SKM-1 (cell line): Measurements from ENCODE around the gene CPHXL2.

Source experiments
- DNase-seq: peaks from one replicate; lab custom pipeline; 2025; ENCODE audit not compliant: unreplicated experiment; lab: John Stamatoyannopoulos, UW

The CPHXL2 gene

DNA sequence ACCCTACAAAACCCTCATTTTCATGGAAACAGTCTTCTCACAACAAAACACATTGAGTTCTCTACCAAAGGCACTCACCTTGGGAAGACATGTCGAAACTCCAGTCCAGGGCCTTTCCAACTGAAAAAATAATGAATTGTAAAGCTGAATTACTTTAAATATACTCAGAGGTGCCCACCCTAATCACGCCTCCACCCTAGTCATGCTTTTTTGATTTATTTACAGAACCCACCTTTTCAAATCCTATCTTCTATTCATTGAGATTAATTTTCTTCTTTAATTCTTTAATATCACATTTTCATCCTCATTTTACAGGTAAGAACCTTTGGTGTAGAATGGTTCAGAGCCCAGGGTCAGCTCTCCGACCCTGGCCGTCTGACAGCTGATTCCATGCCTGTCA is at the start of gene CPHXL2:
CPHXL2 (minus strand) TSS at position 101 of the 400 bp plus-strand sequence; CDS start at position 91, 10 bp downstream.
- DNase-seq = no peak

DNA sequence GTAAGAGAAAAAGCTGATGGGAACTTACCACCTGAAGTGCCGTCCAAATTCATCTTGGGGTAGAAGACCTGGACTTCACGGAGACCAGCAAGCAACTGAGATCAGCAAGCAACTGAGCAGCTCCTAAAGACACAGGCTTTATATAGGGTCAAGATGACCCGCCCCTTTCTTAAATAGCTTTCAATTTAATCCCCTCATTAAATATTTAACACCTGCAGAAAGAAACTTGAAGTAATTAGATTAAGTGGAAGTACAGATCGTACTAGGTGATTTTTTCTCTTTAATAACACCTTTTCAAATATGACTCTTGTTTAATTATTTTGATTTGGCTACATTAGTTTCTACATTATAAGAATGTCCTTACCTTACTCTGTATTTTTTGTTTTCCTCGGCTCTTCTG is 49.6 kb upstream of the CPHXL2 start, which contains the start of gene CPHXL:
CPHXL (minus strand) TSS at position 101 of the 400 bp plus-strand sequence; CDS start at position 53, 48 bp downstream.
- no peak for DNase-seq

DNA sequence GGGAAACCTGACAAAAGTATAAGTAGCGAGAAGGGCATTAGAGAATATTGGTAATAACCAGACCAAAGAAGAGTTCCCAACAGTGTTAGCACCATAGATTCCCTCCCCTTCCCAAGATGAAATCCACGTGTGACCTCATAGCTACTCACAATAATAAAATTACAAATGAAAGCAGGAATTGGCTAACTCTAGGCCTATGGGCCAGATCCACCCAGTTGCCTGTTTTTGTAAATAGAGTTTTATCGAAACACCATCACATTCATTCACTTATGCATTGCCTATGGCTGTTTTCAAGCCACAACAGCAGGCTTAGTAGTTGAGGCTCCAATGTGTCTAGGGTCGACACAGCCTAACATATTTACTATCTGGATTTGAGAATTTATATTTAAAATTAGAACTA is 41.6 kb upstream of the CPHXL2 start:
- no peak for DNase-seq

DNA sequence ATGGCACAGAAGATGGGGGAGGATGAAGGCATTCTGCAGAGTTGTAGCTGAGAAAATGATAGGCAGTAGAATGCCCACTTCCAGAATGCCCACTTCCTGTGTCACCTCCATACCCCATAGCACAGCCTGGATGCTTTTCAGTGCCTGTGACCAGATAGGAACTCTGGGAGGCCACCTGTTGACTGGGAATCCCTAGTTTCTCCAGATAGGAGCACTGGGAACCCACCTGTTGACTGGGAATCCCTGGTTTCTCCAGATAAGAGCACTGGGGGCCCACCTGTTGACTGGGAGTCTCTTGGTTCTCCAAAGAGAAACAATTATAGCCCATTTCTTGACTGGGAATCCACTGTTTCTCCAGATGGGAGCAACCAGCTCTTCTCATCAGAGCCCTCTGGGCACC is 37.9 kb upstream of the CPHXL2 start:
- DNase-seq = no peak

DNA sequence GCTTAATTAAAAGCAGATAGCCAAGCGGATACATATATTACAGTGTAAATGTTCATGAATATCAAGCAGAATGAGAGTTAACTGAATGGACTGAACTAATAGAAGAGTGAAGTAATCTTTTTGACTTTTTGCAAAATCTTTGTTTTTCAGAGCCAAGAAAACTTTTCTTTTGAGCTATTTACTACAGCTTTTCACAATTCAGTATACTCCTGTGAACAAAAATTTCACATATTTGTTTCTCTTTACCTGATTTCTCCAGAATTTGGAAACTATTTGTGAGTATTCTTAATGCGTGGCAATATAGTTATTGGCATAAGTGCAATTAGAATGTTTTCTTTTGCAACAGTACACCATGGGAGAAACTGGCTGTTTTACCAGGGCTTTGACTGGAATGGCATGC is 33.5 kb upstream of the CPHXL2 start:
- no peak for DNase-seq

DNA sequence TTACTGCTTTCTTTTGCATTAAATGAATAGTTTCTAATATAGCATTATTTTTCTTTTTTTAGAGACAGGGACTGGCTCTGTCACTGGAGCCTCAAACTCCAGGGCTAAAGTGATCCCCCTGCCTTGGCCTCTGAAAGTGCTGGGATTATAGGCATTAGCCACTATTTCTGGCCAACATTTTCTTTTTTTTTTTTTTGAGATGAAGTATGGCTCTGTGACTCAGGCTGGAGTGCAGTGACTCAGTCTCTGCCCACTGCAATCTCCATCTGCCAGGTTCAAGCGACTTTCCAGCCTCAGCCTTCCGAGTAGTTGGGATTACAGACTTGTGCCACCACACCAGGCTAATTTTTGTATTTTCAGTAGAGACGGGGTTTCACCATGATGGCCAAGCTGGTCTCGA is 26.5 kb upstream of the CPHXL2 start:
- no peak for DNase-seq

DNA sequence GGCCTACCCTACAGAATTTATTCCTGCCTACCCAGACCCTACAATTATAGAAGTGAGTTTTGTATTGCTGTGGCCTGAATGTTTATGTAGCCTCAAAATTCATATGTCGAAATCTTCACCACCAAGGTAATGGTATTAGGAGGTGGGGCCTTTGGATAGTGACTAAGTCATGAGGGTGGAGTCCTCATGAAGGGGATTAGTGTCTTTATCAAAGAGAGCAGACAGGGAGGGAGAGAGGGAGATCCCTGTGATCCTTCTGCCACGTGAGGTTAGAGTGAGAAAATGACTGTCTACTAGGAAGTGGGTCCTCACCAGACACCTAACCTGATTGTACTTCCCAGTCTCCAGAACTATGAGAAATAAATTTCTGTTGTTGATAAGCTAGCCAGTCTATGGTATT is 25.4 kb upstream of the CPHXL2 start:
- no peak for DNase-seq

DNA sequence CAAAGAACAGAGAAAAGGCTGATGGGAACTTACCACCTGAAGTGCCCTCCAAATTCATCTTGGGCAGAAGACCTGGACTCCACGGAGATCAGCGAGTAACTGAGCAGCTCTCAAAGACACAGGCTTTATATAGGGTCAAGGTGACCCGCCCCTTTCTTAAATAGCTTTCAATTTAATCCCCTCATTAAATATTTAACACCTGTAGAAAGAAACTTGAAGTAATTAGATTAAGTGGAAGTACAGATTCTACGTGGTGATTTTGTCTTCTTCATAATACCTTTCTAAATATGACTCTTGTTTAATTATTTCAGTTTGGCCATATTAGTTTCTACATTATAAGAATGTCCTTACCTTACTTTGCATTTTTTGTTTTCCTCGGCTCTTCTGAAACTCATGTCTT is 24.6 kb upstream of the CPHXL2 start, which contains the start of gene DUXB:
DUXB (minus strand) TSS at position 101 of the 400 bp plus-strand sequence; CDS start at position 58, 43 bp downstream.
- DNase-seq = no peak

DNA sequence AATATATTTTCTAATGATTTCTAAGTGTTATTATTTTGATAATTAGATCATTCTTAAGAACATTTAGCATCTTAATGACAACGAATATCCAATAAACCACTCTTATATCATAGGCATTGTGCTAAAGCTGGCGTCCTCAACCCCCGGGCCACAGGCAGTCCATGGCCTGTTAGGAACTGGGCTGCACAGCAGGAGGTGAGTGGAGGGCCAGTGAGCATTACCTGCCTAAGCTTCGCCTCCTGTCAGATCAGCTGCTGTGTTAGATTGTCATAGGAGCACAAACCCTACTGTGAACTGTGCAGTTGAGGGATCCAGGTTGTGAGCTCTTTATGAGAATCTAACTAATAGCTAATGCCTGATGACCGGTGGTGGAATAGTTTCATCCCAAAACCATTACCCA is 20.8 kb upstream of the CPHXL2 start:
- no peak for DNase-seq

DNA sequence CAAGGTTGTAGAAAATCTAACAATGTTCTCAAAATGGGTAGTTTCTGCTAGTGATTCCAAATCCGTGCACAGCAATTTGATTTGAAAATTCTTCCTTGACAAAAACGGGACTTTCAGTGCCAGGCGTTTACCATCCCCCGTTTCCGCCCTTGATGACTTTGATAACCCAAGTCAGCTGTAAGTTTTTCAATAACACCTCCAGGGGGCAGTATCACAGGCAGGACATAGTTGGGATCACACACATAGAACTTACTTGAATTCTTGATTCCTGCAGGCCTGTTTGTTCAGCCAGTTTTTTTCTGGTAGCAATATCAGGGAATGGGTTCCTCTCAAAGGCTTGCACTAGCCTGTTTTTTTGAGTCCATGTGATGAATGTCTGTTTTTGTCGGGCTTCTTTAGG is 18.9 kb upstream of the CPHXL2 start:
- no peak for DNase-seq

DNA sequence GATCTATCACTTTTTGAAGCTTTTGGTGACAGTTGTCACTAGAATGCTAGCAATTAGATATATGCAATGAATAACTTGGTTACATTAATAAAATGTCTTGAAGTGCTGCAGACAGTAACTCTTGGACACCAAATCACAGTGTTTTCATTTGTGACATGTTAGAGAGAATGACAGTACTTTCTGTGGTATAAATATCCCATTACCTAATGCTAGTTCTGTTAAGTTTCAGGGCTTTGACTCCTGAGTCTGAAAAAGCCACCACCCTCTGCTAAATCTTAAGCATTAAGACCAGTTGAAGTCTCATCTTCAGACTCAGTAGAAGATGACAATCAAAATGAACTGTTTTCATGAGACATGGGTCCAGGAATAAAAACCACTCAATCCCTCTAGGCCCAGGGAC is 10.6 kb upstream of the CPHXL2 start:
- DNase-seq = no peak

DNA sequence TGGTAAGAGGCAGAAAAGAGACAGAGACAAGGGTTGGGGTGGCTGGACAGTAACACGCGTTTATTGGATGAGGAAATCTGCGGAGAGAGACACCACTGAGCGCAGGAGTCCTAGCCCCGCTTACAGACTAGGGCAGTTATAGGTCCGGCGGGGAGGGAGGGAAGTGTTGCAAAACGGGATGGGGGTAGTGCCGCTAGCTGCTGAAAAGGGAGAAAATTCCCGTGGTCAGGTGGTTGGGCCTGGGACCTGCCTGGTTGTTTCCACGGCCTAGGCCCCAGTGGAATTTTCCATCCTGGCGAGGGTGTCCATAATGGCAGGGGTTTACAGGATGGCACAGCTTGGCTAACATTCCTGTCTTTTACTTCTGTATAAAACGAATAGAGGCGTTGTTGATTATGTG is 5.5 kb upstream of the CPHXL2 start:
- no peak for DNase-seq

DNA sequence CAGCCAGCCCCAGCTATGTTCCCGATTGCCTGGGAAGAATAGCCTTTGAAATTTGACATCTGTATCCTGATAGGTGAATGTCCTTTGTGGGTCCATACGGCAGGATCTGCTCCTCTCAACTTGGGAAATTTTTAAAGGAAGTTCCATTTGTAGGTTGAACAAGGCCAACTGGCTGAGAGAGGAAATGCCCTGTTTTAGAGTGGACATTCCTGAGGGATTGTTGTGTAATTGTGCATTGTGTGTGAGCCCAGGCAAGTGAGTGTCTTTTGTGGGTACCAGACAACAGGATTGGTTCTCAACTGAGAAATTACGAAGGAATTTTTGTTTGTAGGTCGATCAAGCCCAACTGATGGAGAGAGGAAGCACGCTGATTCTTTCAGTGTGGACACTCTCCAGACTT is 2.6 kb upstream of the CPHXL2 start:
- DNase-seq = no peak

DNA sequence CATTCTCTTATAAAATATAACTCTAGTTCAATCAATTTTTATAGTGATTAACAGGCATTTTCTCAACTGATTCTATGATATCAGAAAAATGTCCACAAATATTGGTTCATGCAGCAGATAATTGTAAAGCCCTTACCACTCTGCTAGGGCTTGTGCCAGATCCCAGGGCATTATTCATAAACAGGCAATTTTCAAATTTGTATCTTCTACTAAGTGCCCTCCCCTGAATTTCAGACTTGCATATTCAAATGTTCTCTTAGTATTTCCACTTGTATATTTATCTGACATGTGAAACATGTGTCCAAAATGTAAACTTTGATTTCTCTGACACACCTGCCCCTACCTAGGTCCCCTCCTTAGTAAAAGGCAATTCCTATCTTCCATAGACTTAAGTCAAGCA is 9.3 kb downstream of the CPHXL2 start:
- DNase-seq = no peak

DNA sequence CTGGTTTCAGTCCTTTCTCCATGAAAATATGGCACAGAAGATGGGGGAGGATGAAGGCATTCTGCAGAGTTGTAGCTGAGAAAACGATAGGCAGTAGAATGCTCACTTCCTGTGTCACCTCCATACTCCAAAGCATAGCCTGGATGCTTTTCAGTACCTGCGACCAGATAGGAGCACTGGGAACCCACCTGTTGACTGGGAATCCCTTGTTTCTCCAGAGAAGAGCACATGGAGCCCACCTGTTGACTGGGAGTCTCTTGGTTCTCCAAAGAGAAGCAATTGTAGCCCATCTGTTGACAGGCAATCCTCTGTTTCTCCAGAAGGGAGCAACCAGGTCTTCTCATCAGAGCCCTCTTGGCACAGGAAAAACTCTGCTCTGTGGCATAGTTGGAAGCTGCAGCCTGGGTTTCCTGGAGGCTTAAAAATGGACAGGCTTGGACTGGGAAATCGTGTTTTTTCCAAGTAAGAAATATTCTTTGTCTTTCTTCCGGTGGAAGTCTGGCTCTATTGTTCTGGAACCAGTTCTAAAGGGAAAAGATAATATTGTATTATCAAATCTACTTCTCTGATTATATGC is 16.0 kb downstream of the CPHXL2 start:
- DNase-seq = no peak

DNA sequence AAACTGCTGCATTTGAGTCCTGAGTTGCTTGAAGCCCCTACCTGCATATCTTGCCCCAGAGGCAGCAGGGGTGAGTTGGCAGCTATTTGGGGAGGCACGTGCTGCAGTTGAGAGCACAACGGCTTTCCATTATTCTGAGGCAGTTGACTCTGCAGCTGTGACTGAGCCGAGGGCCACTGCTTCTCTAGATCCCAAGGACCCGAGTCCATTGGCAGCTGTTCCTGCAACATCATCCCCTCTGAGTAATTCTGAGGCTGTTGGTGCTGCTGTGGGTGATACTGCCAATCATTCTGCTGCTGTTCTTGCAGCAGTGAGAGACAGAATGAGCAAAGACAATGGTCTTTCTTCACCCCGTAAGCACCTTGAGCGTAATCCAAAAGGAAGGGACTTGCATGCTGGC is 16.5 kb downstream of the CPHXL2 start:
- no peak for DNase-seq

DNA sequence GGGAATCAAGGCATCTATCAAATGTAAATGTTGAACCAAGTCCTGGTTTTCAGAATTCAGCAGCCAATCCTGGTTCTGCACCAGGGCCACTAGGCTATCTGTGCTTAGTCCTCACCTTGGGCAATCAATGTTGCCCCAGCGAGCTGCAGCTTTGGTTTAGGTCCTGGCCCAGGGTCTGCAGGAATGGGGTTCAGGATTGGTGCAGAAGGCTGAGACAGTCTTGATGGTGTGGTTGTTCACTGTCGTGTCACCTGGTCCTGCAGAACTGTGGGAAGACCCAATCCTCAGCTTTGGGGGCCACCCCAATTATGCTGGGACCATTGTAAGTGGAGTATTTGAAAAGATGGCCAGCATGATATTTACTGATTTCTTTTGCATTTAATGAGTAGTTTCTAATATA is 18.6 kb downstream of the CPHXL2 start:
- DNase-seq = no peak

DNA sequence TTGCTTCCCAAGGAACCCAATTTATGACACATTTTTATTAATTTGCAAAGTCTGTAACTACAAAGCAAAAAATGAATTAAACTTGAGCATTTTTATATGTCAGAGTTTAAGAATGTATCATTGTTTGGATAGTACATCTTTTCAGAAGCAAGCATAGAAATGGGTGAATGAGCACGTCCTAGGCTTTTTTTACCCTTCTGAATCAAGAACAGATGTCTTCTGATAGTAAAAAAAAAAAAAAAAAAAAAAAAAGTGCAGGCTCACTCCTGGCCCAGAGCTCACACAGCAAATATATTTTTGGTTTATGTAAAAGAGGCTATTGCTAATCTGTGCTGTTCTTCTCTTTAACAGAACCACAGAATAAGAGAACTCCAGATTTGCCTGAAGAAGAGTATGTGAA is 22.9 kb downstream of the CPHXL2 start:
- DNase-seq = no peak

DNA sequence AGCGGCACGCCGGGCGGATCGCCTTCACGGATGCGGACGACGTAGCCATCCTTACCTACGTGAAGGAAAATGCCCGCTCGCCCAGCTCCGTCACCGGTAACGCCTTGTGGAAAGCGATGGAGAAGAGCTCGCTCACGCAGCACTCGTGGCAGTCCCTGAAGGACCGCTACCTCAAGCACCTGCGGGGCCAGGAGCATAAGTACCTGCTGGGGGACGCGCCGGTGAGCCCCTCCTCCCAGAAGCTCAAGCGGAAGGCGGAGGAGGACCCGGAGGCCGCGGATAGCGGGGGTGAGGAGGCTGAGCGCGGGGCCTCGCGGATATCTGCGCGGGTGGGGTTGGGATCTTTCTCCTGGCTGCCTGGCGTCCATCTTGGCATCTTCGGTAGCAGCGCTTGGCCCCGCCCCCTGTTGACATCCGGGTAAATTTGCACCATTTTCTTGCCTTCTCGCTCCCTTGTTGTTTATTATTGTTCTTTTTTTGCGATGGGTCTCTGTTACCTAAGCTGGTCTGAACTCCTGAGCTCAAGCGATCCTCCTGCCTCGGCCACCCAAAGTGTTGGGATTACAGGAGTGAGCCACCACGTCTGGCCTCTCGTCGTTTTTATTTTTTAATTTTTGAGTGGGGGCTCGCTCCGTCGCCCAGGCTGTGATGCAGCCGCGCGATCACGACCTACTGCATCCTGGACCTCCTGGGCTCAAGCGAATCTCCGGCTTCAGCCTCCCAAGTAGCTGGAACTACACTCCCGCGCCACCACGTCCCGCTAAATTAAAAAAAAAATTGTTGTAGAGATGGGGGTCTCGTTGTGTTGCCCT is 28.3 kb downstream of the CPHXL2 start:
- peak; percentile 24 for DNase-seq

DNA sequence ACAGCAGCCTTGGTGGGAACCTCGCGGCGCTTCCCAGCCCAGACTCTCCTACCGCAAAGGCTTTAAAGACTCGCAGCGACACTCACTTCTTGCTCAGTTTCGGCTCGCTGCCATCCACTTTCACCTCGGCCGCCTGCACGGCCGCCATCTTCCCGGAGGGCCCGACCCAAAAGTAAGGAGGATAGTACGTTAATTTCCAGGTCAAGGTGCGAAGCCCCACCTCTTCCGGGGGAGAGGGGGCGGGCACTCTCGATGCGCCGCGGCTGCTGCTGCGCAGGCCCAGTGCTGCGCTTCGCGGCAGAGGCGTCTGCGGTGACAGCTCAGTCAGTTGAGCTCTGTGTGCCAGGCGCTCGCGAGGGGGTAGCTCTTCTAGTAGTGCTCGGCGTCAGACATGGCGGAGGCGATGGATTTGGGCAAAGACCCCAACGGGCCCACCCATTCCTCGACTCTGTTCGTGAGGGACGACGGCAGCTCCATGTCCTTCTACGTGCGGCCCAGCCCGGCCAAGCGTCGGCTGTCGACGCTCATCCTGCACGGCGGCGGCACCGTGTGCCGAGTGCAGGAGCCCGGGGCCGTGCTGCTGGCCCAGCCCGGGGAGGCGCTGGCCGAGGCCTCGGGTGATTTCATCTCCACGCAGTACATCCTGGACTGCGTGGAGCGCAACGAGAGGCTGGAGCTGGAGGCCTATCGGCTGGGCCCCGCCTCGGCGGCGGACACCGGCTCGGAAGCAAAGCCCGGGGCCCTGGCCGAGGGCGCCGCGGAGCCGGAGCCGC is 29.1 kb downstream of the CPHXL2 start, which contains the start of the genes KARS1 and TERF2IP:
KARS1 (minus strand) TSS at position 174 of the 773 bp plus-strand sequence; CDS start at position 148, 26 bp downstream.
TERF2IP (plus strand) TSS at position 282 of the 773 bp plus-strand sequence; CDS start at position 392, 110 bp downstream.
- DNase-seq = peak; percentile 77

DNA sequence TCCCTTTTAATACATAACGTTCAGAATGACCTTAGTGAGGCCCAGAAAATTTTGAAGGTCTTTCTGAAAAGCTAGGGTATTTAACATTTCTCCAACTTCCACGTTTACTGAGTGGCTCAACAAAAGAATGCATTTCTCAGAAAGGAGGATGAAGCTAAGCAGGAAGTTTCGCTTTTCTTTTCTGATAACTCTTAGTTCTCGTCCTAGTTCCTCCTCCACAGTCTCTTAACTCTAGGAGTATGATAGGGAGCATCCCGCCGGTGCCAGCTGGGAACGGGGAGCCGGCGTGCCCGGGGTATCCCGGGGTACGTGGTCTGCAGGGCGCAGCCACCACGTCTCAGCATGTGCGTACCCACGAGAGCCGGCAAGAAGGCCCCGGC is 29.7 kb downstream of the CPHXL2 start:
- no peak for DNase-seq
